HEK293 (cell line): ENCODE data around the gene IWS1.

ENCODE experiments used
- CTCF ChIA-PET: fragments of 350-600 bp; formaldehyde crosslinking; extraction: SDS; loops from one replicate; lab custom pipeline; 2021; ENCODE audit warnings: antibody characterized with exemption; lab: Yijun Ruan, JAX
- POLR2A ChIA-PET: fragments of 300-600 bp; formaldehyde crosslinking; extraction: SDS; loops from one replicate; lab custom pipeline; 2020; ENCODE audit warnings: antibody characterized with exemption, inconsistent platforms; lab: Yijun Ruan, JAX
- H3K27ac ChIP-seq: fragments of 200-500 bp; sonication (Bioruptor generic); 2 replicates; pipeline ENCODE4 v1.5.1; 2014; ENCODE audit warnings: low read depth, low read length, control low read depth, inconsistent platforms; ENCODE audit errors: extremely low read depth
- H3K36me3 ChIP-seq, 2 experiments: fragments of 200-500 bp in 1 of 2; sonication (Bioruptor generic) in 1 of 2; 1 replicate in 1 of 2; 2 replicates in 1 of 2; pipeline ENCODE4 v1.5.1; 2014 to 2017; ENCODE audit warnings: inconsistent platforms in 2 of 2, low read length in 2 of 2; ENCODE audit not compliant: control insufficient read depth in 2 of 2, insufficient read depth in 1 of 2
- H3K4me1 ChIP-seq: fragments of 200-500 bp; sonication (Bioruptor generic); 2 replicates; pipeline ENCODE4 v1.5.1; 2014; ENCODE audit warnings: mild to moderate bottlenecking, low read length, inconsistent platforms; ENCODE audit not compliant: control insufficient read depth, insufficient read depth
- H3K4me3 ChIP-seq: 2 replicates; pipeline ENCODE4 v1.5.1; 2011; ENCODE audit warnings: low read depth, mild to moderate bottlenecking, control low read depth, low read length, moderate library complexity
- H3K9me3 ChIP-seq: fragments of 200-500 bp; sonication (Bioruptor generic); 2 replicates; pipeline ENCODE4 v1.5.1; 2014; ENCODE audit warnings: low read depth, low read length, inconsistent platforms; ENCODE audit not compliant: control insufficient read depth, insufficient read depth
- GLIS1 ChIP-seq: fragments of 450-650 bp; formaldehyde crosslinking; IDR thresholded peaks from 2 replicates; pipeline ENCODE4 v1.5.1; 2016; ENCODE audit warnings: missing biosample characterization, missing genetic modification characterization
- KLF16 ChIP-seq: fragments of 450-650 bp; formaldehyde crosslinking; IDR thresholded peaks from 2 replicates; pipeline ENCODE4 v1.5.1; 2017; ENCODE audit warnings: missing biosample characterization, missing genetic modification characterization
- PATZ1 ChIP-seq: fragments of 450-650 bp; formaldehyde crosslinking; IDR thresholded peaks from 2 replicates; pipeline ENCODE4 v1.5.1; 2016; ENCODE audit warnings: missing biosample characterization, missing genetic modification characterization
- ZBTB10 ChIP-seq: fragments of 450-650 bp; formaldehyde crosslinking; IDR thresholded peaks from 2 replicates; pipeline ENCODE4 v1.5.1; 2016; ENCODE audit warnings: missing biosample characterization, missing genetic modification characterization
- ZBTB17 ChIP-seq: fragments of 450-650 bp; formaldehyde crosslinking; IDR thresholded peaks from 2 replicates; pipeline ENCODE4 v1.5.1; 2016; ENCODE audit warnings: missing biosample characterization, missing genetic modification characterization
- ZBTB26 ChIP-seq: fragments of 450-650 bp; formaldehyde crosslinking; optimal IDR thresholded peaks from 2 replicates; pipeline ENCODE3; 2016; ENCODE audit warnings: missing biosample characterization, mild to moderate bottlenecking, missing genetic modification characterization
- ZFHX2 ChIP-seq: fragments of 450-650 bp; formaldehyde crosslinking; conservative IDR thresholded peaks from 2 replicates; pipeline ENCODE4 v1.5.1; 2016; ENCODE audit warnings: missing biosample characterization, missing genetic modification characterization
- ZFP37 ChIP-seq: fragments of 450-650 bp; formaldehyde crosslinking; IDR thresholded peaks from 2 replicates; pipeline ENCODE4 v1.5.1; 2016; ENCODE audit warnings: missing biosample characterization, missing genetic modification characterization
- ZNF114 ChIP-seq: fragments of 450-650 bp; formaldehyde crosslinking; IDR thresholded peaks from 2 replicates; pipeline ENCODE4 v1.5.0; 2017; ENCODE audit warnings: missing biosample characterization, missing genetic modification characterization
- ZNF146 ChIP-seq: fragments of 450-650 bp; formaldehyde crosslinking; IDR thresholded peaks from 2 replicates; pipeline ENCODE4 v1.5.1; 2016; ENCODE audit warnings: missing biosample characterization, missing genetic modification characterization
- ZNF274 ChIP-seq, 2 experiments: fragments of 200-500 bp in 1 of 2; fragments of 450-650 bp in 1 of 2; sonication (Bioruptor generic) in 1 of 2; formaldehyde crosslinking in 1 of 2; IDR thresholded peaks; 2 replicates each; pipeline versions ENCODE4 v1.5.1 to v1.6.1; 2014 to 2016; ENCODE audit warnings: borderline replicate concordance in 1 of 2, inconsistent platforms in 1 of 2, low read length in 1 of 2, missing biosample characterization in 1 of 2, missing genetic modification characterization in 1 of 2
- ZNF350 ChIP-seq: fragments of 450-650 bp; formaldehyde crosslinking; IDR thresholded peaks from 2 replicates; pipeline ENCODE4 v1.5.0; 2017; ENCODE audit warnings: missing biosample characterization, mild to moderate bottlenecking, missing genetic modification characterization
- ZNF366 ChIP-seq: fragments of 450-650 bp; formaldehyde crosslinking; conservative IDR thresholded peaks from 2 replicates; pipeline ENCODE4 v1.5.1; 2016; ENCODE audit warnings: missing biosample characterization, missing genetic modification characterization
- ZNF423 ChIP-seq: fragments of 450-650 bp; formaldehyde crosslinking; IDR thresholded peaks from 2 replicates; pipeline ENCODE4 v1.5.1; 2016; ENCODE audit warnings: missing biosample characterization, missing genetic modification characterization
- ZNF449 ChIP-seq: fragments of 450-650 bp; formaldehyde crosslinking; IDR thresholded peaks from 2 replicates; pipeline ENCODE4 v1.5.1; 2017; ENCODE audit warnings: missing biosample characterization, mild to moderate bottlenecking, missing genetic modification characterization, moderate library complexity
- ZNF530 ChIP-seq: fragments of 450-650 bp; formaldehyde crosslinking; IDR thresholded peaks from 2 replicates; pipeline ENCODE4 v1.5.1; 2016; ENCODE audit warnings: low read depth, missing biosample characterization, missing genetic modification characterization
- ZNF629 ChIP-seq: fragments of 450-650 bp; formaldehyde crosslinking; IDR thresholded peaks from 2 replicates; pipeline ENCODE4 v1.5.1; 2017; ENCODE audit warnings: missing biosample characterization, missing genetic modification characterization
- ZNF677 ChIP-seq: fragments of 450-650 bp; IDR thresholded peaks from 2 replicates; pipeline ENCODE4 v1.5.0; 2018; ENCODE audit warnings: missing biosample characterization, mild to moderate bottlenecking, missing genetic modification characterization, moderate library complexity
- ZNF777 ChIP-seq: fragments of 450-650 bp; formaldehyde crosslinking; IDR thresholded peaks from 2 replicates; pipeline ENCODE4 v1.5.1; 2017; ENCODE audit warnings: missing biosample characterization, missing genetic modification characterization, borderline replicate concordance
- ZSCAN30 ChIP-seq: fragments of 450-650 bp; IDR thresholded peaks from 2 replicates; pipeline ENCODE4 v1.5.1; 2018; ENCODE audit warnings: missing biosample characterization, mild to moderate bottlenecking, missing genetic modification characterization, moderate library complexity
- ZSCAN5A ChIP-seq: fragments of 450-650 bp; formaldehyde crosslinking; IDR thresholded peaks from 2 replicates; pipeline ENCODE4 v1.5.1; 2016; ENCODE audit warnings: missing biosample characterization, missing genetic modification characterization
- TF ChIP-seq, protein P1 (sequence below): fragments of 450-650 bp; IDR thresholded peaks from 2 replicates; pipeline ENCODE4 v1.5.1; 2018; ENCODE audit warnings: missing biosample characterization, missing genetic modification characterization
- TF ChIP-seq, protein P2 (sequence below): fragments of 450-650 bp; formaldehyde crosslinking; IDR thresholded peaks from 2 replicates; pipeline ENCODE4 v1.5.1; 2016; ENCODE audit warnings: missing biosample characterization, missing genetic modification characterization

The IWS1 gene

GRCh38 chr2:127526132-127527000, at the start of gene IWS1:
TSS of gene IWS1 (minus strand) at chr2:127526489. CDS start at chr2:127526208, 281 bp downstream.
- POLR2A ChIA-PET = interaction anchor here (0.6 to 2.0 kb wide), 18 partner anchors 8 to 283 kb away, joined by 3 to 19 read pairs (median 3); partner anchors contain the start of genes ERCC3, LIMS2 and SFT2D3
- Histone ChIP-seq H3K4me3 (peak within 1 kb of the TSS; percentile 88), H3K36me3 (peaks cover 19 to 28% of the 10 kb centered on the region in 2 experiments), H3K9me3 (no peaks in the 10 kb centered on the region), H3K4me1 (peaks cover 4% of the 10 kb centered on the region; the same call in 1 of the 2 replicates), H3K27ac (peak within 1 kb of the TSS; percentile 73)
- CTCF ChIA-PET = interaction anchor here (0.8 to 1.0 kb wide), 2 partner anchors 16 to 124 kb away, joined by 3 to 5 read pairs; no protein-coding TSS in a partner anchor
- TF ChIP-seq ZNF114 (no peak), ZNF629 (tag by site-specific recombination) (peak; percentile 98), GLIS1 (peak; percentile 19; the same call in 1 of the 2 replicates), ZBTB26 (tag by site-specific recombination) (peak; percentile 64), ZSCAN30 (tag by site-specific recombination) (peak; percentile 45; the same call in 1 of the 2 replicates), ZNF423 (tag by site-specific recombination) (no peak), ZBTB10 (tag by site-specific recombination) (peak; percentile 54; the same call in 1 of the 2 replicates), ZNF530 (no peak), ZSCAN5A (tag by site-specific recombination) (0 out of 2 replicates have a peak, but pooled peaks have one; percentile 16), ZNF350 (tag by site-specific recombination) (no peak), ZNF449 (no peak), KLF16 (tag by site-specific recombination) (peak; percentile 16; the same call in 1 of the 2 replicates), ZNF274 (IDR thresholded peaks at IDR 0.05; ENCODE audit: low read length) (no peak), ZNF274 (tag by site-specific recombination; IDR thresholded peaks at IDR 0.05; ENCODE audit: borderline replicate concordance) (no peak), ZNF146 (tag by site-specific recombination) (no peak), ZFP37 (tag by site-specific recombination) (no peak), ZFHX2 (tag by site-specific recombination) (peak; percentile 35), ZNF366 (tag by site-specific recombination) (peak; percentile 81), ZBTB17 (tag by site-specific recombination) (peak; percentile 42; the same call in 1 of the 2 replicates), ZNF677 (tag by site-specific recombination) (no peak), PATZ1 (peak; percentile 59; the same call in 1 of the 2 replicates), ZNF777 (tag by site-specific recombination) (no peak)
- TF ChIP-seq, protein P1, sequence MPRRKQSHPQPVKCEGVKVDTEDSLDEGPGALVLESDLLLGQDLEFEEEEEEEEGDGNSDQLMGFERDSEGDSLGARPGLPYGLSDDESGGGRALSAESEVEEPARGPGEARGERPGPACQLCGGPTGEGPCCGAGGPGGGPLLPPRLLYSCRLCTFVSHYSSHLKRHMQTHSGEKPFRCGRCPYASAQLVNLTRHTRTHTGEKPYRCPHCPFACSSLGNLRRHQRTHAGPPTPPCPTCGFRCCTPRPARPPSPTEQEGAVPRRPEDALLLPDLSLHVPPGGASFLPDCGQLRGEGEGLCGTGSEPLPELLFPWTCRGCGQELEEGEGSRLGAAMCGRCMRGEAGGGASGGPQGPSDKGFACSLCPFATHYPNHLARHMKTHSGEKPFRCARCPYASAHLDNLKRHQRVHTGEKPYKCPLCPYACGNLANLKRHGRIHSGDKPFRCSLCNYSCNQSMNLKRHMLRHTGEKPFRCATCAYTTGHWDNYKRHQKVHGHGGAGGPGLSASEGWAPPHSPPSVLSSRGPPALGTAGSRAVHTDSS (tag by site-specific recombination) = peak; percentile 57; the same call in 1 of the 2 replicates
- TF ChIP-seq, protein P2, sequence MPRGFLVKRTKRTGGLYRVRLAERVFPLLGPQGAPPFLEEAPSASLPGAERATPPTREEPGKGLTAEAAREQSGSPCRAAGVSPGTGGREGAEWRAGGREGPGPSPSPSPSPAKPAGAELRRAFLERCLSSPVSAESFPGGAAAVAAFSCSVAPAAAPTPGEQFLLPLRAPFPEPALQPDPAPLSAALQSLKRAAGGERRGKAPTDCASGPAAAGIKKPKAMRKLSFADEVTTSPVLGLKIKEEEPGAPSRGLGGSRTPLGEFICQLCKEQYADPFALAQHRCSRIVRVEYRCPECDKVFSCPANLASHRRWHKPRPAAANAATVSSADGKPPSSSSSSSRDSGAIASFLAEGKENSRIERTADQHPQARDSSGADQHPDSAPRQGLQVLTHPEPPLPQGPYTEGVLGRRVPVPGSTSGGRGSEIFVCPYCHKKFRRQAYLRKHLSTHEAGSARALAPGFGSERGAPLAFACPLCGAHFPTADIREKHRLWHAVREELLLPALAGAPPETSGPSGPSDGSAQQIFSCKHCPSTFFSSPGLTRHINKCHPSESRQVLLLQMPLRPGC (tag by site-specific recombination) = no peak
